ENCODE data around the gene TLE3. TPM values are rescaled to one million over a fixed set of nuclear protein-coding genes. Genes with fewer than 3 reads are reported as not detected.

TLE3 gene
- total RNA-seq, 3 donors from 2014 or later: 67.0 to 73.9 (median 73.4) TPM

DNA sequence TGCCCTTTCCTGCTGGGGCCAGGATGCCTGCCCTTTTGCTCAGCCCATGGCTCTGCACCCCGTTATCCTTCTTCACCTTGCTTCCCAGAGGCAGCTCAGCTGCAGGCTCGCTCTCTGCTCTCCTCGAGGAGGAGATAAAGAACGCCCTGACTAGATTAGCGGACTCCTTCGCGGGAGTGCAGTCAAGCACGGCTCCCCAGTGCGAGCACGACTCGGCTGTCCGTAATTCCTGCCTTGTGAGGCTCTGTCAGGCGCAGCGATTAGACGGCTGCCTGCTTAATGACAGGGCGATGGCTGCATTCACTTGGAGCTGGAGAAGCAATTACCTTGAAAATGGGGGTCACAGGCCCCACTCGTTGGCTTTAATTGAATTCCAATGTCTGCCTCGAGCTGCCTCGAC is 25.9 kb downstream of the TLE3 start:
- no peak for DNase-seq (ENCODE audit: low spot score in 2 of 2)
- Histone ChIP-seq H3K4me1 (no peaks in the 10 kb centered on the region), H3K27ac (no peak overlapping the region), H3K36me3 (peaks cover 5% of the 10 kb centered on the region), H3K9me3 (no peaks in the 10 kb centered on the region), H3K27me3 (no peaks in the 10 kb centered on the region), H3K4me3 (no peak overlapping the region)
- TF ChIP-seq POLR2AphosphoS5 (IDR thresholded peaks at IDR 0.05) (no peak), POLR2A (IDR thresholded peaks at IDR 0.05) (no peak), CTCF (IDR thresholded peaks at IDR 0.05) (no peak)
- intact Hi-C loops (cut with DNase I; ENCODE audit: low total_unique reads): no loop called here

GRCh38 chr15:70069716-70070115 is 28.0 kb downstream of the TLE3 start:
- Histone ChIP-seq H3K9me3 (no peaks in the 10 kb centered on the region), H3K4me3 (no peak overlapping the region), H3K27ac (no peak overlapping the region), H3K36me3 (peaks cover 5% of the 10 kb centered on the region), H3K27me3 (no peaks in the 10 kb centered on the region), H3K4me1 (no peaks in the 10 kb centered on the region)
- intact Hi-C loops (cut with DNase I; ENCODE audit: low total_unique reads): no loop called here
- no peak for DNase-seq (ENCODE audit: low spot score in 2 of 2)
- no peak for TF ChIP-seq POLR2AphosphoS5 (IDR thresholded peaks at IDR 0.05)
- no peak for TF ChIP-seq POLR2A (IDR thresholded peaks at IDR 0.05)
- TF ChIP-seq CTCF (IDR thresholded peaks at IDR 0.05): no peak

DNA sequence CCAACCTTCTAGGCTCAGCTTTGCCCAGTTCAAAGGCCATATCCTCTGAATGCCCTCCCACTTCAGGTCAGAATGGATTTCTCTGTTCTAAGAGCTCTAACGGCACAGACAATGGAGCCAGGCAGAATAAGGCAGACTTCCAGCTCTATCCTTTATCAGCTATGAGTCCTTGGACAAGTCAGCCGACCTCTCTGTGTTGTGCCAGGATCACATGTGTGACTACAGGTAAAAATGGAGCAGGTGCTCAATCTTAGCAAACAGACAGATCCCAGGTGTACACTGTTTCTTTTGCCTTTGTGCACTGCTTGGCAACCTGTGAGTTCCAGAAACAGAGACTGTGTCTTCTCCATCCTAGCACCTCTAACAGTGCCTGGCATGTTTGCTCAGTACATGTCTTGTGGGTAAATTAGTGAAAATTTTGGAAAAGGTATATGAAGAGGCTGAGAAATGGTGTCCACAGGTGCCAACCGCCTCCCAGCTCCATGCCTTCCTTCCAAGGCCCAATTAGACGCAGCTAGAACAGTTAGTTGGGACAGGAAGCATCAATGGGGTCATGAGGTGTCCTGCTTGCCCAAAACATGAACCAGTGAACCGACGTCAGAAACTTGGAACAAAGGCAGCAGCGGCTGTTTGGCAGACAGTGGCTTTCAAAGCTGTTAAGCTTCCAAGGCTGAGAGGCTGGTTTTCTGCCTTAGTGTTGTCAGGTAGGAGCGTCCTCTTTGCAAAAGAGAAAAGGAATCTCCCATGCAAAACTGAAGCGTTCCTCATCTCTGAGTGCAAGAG is 28.7 kb downstream of the TLE3 start:
- Histone ChIP-seq H3K27ac (no peak overlapping the region), H3K27me3 (no peaks in the 10 kb centered on the region), H3K36me3 (peaks cover 5% of the 10 kb centered on the region), H3K9me3 (no peaks in the 10 kb centered on the region), H3K4me1 (no peaks in the 10 kb centered on the region), H3K4me3 (no peak overlapping the region)
- no peak for TF ChIP-seq POLR2AphosphoS5 (IDR thresholded peaks at IDR 0.05)
- TF ChIP-seq POLR2A (IDR thresholded peaks at IDR 0.05): no peak
- no peak for TF ChIP-seq CTCF (IDR thresholded peaks at IDR 0.05)
- intact Hi-C loops (cut with DNase I; ENCODE audit: low total_unique reads): no loop called here
- no peak for DNase-seq (ENCODE audit: low spot score in 2 of 2)

DNA sequence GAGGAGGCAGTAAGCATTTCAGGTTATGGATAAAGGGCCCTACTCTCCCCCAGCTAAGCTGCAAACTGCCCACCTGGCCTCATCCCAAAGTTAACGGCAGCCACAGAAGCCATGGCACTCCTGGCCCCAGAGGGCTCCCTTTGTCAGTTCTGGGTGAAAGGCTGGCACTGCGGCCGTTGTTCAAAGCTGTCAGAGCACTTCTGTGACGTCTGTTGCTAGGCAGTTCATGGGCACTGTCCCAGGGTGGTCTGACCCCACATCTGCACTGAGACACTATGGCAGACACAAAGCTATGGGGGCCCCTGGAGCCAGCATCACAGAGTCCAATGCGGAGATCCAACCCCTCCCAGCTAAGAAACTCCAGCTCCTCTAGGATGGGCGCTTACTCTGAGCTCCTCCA is 30.0 kb downstream of the TLE3 start:
- no peak for TF ChIP-seq POLR2AphosphoS5 (IDR thresholded peaks at IDR 0.05)
- no peak for DNase-seq (ENCODE audit: low spot score in 2 of 2)
- Histone ChIP-seq H3K36me3 (peaks cover 5% of the 10 kb centered on the region), H3K27ac (no peak overlapping the region), H3K4me3 (no peak overlapping the region), H3K4me1 (no peaks in the 10 kb centered on the region), H3K9me3 (no peaks in the 10 kb centered on the region), H3K27me3 (no peaks in the 10 kb centered on the region)
- intact Hi-C loops (cut with DNase I; ENCODE audit: low total_unique reads): no loop called here

- Histone ChIP-seq H3K4me1 (no peaks in the 10 kb centered on the region), H3K27me3 (no peaks in the 10 kb centered on the region), H3K4me3 (no peak overlapping the region), H3K27ac (no peak overlapping the region), H3K36me3 (peaks cover 5% of the 10 kb centered on the region), H3K9me3 (no peaks in the 10 kb centered on the region)
- intact Hi-C loops (cut with DNase I; ENCODE audit: low total_unique reads): no loop called here
- no peak for TF ChIP-seq POLR2A (IDR thresholded peaks at IDR 0.05)
- TF ChIP-seq CTCF (IDR thresholded peaks at IDR 0.05): no peak
- TF ChIP-seq POLR2AphosphoS5 (IDR thresholded peaks at IDR 0.05): no peak
- DNase-seq (ENCODE audit: low spot score in 2 of 2): no peak
These were observed 30.7 kb downstream of the TLE3 start for GRCh38 chr15:70067011-70067410.
